ENCODE results near the gene TMBIM4.

TMBIM4 gene

GRCh38 chr12:66190519-66191370 is 20.9 kb upstream of the TMBIM4 start:
- ChIA-PET CTCF (interaction anchor here (0.9 kb wide), 1 partner anchor 21 kb away, joined by 3 read pairs; the partner anchor contains the start of gene TMBIM4), POLR2A (interaction anchor here (0.9 kb wide), 1 partner anchor 21 kb away, joined by 3 read pairs; the partner anchor contains the start of gene TMBIM4)
- H3K9me3 ChIP-seq (ENCODE audit: control insufficient read depth, insufficient read depth, low read depth, low read length), result no peaks in the 10 kb centered on the region
- no peak overlapping the region for H3K4me3 ChIP-seq (ENCODE audit: low read depth, low read length)
- H3K27ac ChIP-seq (ENCODE audit: extremely low read depth, low read depth, low read length), result no peak overlapping the region
- H3K4me1 ChIP-seq (ENCODE audit: control insufficient read depth, insufficient read depth, low read length), result peaks cover 11% of the 10 kb centered on the region; the same call in 1 of the 2 replicates
- H3K36me3 ChIP-seq (ENCODE audit: control insufficient read depth in 2 of 2, insufficient read depth in 1 of 2, low read length in 2 of 2), result no peaks in the 10 kb centered on the region
- TF ChIP-seq ZNF488 (tag by site-specific recombination; IDR thresholded peaks at IDR 0.05) (no peak), ZSCAN16 (tag by site-specific recombination; IDR thresholded peaks at IDR 0.05) (no peak), ZNF394 (tag by site-specific recombination; IDR thresholded peaks at IDR 0.05; ENCODE audit: borderline replicate concordance) (peak; percentile 87), ZNF510 (tag by site-specific recombination; IDR thresholded peaks at IDR 0.05; ENCODE audit: insufficient replicate concordance) (no peak), ZNF426 (tag by site-specific recombination; IDR thresholded peaks at IDR 0.05) (no peak), ZNF837 (tag by site-specific recombination; IDR thresholded peaks at IDR 0.05) (no peak), GLIS2 (tag by site-specific recombination; IDR thresholded peaks at IDR 0.05) (no peak), ZNF660 (tag by site-specific recombination; IDR thresholded peaks at IDR 0.05) (no peak), ZNF514 (tag by site-specific recombination; IDR thresholded peaks at IDR 0.05) (no peak), SP7 (tag by site-specific recombination; IDR thresholded peaks at IDR 0.05) (no peak), GLIS1 (tag by site-specific recombination; IDR thresholded peaks at IDR 0.05) (no peak), ZNF610 (tag by site-specific recombination; IDR thresholded peaks at IDR 0.05; ENCODE audit: borderline replicate concordance) (no peak), ZNF600 (tag by site-specific recombination; IDR thresholded peaks at IDR 0.05) (peak; percentile 38; the same call in 1 of the 2 replicates), ZXDB (tag by site-specific recombination; IDR thresholded peaks at IDR 0.05) (no peak), ZNF530 (tag by site-specific recombination; IDR thresholded peaks at IDR 0.05; ENCODE audit: low read depth) (no peak), ZNF146 (tag by site-specific recombination; IDR thresholded peaks at IDR 0.05) (no peak), BCL11A (tag by site-specific recombination; IDR thresholded peaks at IDR 0.05; ENCODE audit: low read depth) (no peak), KLF1 (tag by site-specific recombination; IDR thresholded peaks at IDR 0.05) (no peak), ZBTB8A (tag by site-specific recombination; IDR thresholded peaks at IDR 0.05) (no peak), ZNF785 (tag by site-specific recombination; IDR thresholded peaks at IDR 0.05) (no peak), ZNF623 (tag by site-specific recombination; IDR thresholded peaks at IDR 0.05) (no peak), ZNF140 (tag by site-specific recombination; IDR thresholded peaks at IDR 0.05) (no peak), ZNF629 (tag by site-specific recombination; IDR thresholded peaks at IDR 0.05) (no peak), ZNF692 (tag by site-specific recombination; IDR thresholded peaks at IDR 0.05) (no peak), ZNF132 (tag by site-specific recombination; IDR thresholded peaks at IDR 0.05; ENCODE audit: borderline replicate concordance) (no peak), HOXA7 (CRISPR knock-in tag; IDR thresholded peaks at IDR 0.05; ENCODE audit: borderline replicate concordance) (no peak), ZNF248 (tag by site-specific recombination; IDR thresholded peaks at IDR 0.05) (no peak), PRDM4 (tag by site-specific recombination; IDR thresholded peaks at IDR 0.05) (no peak), ZFP37 (tag by site-specific recombination; IDR thresholded peaks at IDR 0.05) (no peak), ZNF26 (tag by site-specific recombination; IDR thresholded peaks at IDR 0.05) (no peak), WT1 (tag by site-specific recombination; IDR thresholded peaks at IDR 0.05) (no peak), ZNF449 (tag by site-specific recombination; IDR thresholded peaks at IDR 0.05) (no peak)
